GM10847 (cell line): Measurements from ENCODE around the gene ZNF800.

Experiments
- POLR2A ChIP-seq: IDR thresholded peaks from 2 replicates; pipeline ENCODE4 v1.6.1; 2011; ENCODE audit not compliant: insufficient read length; ENCODE audit errors: extremely low read depth

Gene ZNF800

DNA sequence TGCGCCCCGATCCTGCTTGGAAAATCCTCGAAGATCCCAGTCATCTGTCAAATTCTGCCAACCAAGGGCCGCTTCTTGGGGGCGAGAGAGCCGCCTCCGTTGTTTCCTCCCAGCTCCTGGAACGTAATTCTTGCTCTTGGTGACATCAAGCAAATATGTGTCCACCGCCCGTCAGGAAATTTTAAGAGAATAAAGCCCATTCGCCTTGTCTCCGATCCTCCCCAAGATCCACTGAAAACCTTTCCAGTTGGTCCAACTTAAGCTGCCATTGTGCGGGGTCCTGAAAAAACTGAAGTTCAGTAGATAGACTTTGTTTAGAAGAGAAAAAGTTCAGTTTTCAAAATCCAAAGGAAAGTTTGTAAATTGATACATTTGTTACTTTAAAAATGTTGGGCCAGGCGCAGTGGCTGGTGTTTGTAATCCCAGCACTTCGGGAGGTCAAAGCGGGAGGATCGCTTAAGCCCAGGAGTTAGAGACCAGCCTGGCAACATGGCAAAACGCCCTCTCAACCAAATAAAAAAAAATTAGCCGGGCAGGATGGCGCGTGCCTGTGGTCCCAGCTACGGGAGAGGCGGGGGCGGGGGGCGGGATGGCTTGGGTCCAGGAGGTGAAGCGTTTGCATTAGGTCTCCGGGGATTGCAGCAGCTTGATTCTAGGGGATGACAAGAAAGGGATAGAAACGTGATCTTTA lies 1.0 kb upstream of the ZNF800 start:
- no peak for TF ChIP-seq POLR2A

DNA sequence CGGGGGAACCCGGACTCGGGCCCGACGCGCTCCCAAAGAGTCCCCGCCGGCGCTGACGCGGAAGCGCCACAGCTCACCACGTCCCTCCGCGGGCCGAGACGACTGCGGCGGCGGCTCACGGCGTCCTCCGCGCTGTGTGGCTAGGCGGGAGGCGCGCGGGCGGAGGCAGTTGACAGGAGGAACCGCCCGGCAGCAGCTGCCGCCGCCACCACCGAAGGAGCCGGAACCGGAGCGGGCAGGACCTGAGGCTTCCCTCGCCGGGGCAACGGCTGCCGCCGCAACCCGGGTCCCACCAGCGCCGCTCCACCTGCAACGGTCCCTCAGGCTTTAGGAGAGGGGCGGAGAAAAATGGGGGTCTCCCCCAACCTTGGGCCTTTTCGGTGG lies 334 bp downstream of the ZNF800 start:
- TF ChIP-seq POLR2A, result no peak

DNA sequence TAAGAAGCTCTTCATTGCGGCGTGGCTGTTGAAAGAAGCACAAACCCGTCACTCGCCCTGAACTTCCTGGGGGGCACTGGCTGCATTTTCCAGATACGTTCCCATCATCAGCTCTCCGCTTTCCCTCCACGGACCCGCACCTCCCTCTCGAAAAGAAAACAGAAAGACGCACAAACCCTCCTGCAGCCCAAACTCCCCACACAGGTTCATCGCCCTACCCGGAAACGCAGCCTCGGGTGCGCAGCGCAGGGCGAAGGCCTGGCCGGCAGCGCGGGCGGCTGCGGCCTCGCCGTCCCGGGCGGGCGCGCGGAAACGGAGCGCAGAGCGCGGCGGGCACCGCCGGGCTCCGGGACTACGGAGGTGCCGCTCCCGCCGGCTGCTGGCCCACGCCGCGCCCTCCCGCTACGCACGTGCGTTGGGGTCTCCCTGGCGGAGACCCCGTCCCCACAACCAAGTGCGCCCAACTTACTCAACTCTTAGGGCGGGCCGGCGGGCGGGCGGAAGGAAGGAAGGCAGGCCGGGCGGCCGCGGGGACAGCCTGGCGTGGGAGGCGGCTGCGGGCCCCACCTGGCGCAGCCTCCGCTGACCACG lies 822 bp downstream of the ZNF800 start:
- TF ChIP-seq POLR2A, result peak; percentile 16

DNA sequence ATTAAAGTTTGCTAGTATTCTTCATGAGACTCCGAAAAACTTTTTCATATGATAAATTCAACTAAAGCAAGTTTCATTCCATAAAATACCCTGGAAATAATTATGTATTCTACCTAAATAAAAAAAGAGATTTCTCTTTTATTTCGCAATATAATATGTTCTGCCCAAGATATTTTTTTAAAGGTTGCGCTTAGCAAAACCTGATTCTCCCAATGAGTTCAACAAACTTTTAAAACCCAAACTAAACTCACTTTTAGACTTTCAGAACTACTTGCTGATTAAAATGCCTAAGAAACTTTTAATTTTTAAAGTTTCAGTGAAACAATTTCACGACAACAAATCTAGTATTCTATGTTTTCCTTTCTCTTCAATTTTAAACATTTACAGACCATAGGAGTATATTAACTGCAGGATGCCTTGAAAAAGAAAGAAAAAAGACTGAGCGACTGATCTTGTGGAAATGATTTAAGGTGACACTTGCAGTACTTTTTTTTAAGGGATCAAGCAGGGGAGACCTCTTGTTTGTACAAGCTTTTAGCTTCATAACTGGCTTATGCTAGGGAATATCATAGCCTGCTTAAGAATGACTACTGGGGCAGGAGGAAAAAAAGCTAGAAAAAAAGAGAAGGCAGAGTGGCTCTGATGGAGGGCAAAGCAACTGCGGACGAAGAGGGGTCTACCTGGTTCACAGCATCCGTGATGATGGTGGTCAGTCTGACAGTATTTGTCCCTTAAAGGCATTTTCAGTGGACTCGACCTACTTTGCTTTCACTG lies 1.5 kb downstream of the ZNF800 start:
- TF ChIP-seq POLR2A, result no peak

DNA sequence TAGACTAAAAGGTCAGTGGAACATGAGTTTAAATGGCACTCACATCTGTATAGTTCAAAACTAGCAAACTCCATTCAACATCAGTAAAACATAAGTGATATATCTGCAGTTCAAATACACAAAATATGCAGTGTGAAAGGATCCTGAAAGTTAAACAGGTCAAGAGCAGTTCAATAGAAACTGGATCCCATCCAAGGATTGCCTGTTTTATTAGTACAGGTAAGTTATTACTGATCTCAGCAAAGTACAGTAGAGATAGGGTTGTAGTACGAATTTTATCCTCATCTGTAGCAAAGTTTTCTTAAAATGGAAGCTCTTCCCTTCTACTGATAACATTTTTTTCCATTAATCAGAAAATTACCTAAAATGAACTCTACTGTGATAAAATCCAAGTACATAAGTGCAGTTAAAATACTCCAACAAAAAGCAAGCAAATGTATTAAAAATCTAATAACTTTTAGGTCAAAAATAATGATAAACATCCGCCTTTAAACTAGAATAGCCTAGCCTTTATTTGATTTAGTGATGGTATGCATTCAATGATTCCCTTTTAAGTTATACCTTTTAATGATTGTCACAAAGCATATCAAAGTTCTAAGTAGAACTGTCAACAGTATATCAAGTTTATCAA lies 2.2 kb downstream of the ZNF800 start:
- TF ChIP-seq POLR2A, result no peak

DNA sequence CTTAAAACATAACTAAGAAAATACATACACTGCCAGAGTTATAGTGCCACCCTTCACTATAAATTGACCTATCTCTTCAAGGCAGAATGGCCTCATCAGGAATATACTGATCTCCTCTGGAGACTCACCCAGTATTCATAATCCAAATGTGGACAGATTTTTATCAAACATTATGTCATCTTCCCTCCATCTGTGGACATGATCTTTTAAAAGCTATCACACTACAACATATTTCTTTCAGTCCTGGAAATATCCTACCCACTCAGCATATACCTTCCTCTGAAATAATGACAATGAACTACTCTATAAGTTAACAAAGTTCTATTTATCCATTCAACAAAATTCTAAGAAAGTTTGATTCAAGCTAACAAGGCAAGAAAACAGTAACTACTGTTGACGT lies 3.2 kb downstream of the ZNF800 start:
- TF ChIP-seq POLR2A, result no peak

DNA sequence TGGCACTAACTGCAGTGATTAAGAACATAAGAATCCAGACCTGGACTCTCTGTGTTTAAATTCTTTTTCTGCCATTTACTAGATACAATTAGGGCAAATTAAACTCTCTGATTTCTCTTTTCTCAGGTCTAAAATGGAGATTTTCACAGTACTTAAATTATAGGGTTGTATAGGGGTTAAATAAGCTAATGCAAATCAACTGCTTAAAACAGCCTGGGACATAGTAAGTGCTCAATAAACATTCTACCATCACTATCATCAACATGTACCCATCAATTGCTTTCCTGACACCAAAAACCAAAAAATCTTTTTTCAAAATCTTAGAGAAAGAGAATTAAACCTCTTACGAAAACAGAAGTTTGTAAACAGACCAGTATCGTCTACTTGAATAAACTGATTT lies 4.5 kb downstream of the ZNF800 start:
- TF ChIP-seq POLR2A, result no peak

DNA sequence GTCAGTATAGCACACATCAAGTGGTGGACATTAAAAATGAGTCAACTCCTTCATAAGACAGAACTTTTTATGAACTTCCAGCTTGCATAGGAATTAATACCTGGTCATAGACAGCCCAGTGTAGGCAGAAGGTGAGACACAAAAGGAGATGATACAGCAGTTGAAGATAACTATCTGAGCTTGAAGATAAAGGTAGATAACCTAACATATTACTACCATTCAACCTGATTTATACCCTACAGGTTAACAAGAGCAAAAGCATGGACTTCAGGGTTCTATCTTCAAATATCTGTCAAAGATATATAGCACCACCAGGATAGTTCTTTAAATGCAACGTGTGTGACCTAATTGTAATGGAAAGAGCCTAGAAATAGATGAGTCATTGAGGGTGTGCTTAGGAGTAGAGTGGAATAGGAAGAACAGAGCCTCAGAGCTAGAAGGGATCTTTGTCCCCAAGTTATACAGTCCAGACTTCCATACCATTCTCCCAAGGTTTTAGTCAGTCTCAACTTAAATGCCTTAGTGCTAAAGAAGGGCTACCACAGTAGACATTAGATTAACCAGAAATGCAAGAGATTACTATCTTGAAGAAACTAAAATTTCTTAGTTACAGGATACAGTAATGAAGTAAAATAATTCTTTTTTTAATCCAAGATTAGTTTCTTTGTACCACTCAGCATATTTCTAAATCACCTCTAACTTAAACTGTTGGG lies 9.2 kb downstream of the ZNF800 start:
- no peak for TF ChIP-seq POLR2A

DNA sequence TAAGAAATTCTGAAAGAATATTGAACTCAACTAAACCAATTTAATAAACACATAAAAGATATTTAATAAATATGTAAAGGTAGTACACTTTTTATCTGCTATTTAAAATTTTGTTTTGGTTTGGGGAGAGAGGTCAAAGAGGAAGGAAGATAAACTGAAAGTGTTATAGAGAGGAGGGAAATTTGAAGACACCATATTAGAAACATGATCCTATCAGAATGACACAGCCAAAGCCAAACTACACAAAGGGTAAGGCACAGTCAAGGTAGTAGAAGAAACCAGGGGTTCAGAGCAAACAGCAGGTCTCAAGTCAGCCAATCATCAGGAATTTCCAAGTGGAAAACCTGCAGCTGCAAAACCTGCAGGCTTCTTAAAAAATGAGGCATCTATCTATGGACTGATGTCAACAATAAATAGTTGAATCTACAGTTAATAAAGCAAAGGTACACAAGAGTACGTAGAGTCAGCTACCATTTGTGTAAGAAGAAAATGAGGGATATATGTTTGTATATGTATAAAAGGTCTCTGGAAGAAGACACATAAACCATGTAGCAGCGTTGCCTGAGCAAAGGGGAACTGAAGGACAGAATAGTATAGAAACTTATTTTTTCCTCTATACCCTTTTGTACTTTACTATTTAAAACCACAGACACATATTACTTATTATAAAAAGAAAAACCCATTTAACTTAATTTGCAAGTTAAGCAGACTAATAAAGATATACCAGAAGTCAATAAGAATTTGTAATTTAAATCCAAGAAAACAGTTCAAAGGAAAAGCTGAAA lies 10.0 kb downstream of the ZNF800 start:
- TF ChIP-seq POLR2A, result no peak

DNA sequence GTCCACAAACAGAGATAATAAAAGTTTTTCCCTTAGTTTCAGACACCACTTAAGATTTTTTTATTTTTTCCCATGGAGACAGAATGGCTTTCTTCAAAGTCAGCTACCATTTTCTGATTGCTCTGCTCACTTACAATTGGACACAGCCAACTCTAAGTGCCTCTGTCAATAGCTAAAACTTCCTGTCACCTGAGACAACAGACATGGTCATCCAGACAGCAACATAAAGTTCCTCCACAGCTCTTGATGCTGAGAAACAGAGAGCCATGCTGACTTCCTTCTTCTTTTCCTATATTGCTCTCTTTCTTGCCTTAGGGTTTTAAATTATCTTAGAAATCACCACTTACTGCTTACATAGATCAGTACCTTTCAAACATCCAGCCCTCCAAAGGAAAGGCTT lies 12.0 kb downstream of the ZNF800 start:
- no peak for TF ChIP-seq POLR2A

DNA sequence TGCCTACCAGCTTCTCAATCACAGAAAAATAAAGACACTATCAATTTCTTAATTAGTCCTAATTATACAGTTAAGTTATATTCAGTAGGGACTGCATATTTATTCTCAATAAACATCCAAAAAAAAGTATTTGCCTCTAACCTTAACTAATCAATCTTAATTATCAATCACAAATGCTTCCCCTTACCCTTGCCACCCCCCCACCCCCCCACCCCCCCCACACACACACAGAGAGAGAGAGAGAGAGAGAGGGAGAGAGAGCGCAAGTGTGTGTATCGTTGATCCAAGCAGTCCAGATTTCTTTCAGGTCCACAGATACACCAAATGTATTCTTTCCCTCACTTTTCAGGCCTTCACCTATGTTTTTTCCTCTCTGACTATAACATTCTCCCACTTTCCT lies 12.9 kb downstream of the ZNF800 start:
- TF ChIP-seq POLR2A, result no peak

DNA sequence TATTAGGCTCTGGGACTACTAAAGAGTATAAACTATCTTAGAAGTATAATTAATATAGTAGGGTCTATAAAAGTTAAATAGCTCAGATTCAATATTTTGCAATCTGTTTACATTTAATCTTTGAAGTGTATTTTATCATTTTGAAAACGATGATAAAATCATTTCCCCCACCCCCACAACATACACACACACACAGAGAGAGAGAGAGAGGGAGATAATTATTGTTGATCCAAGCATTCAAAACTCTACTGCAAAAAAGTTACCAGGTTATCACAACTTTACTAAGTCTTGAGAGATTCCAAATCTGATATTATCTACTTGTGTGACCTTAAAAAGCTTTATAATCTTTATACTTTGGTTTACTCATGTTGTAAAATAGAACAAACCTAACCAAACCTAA lies 14.0 kb downstream of the ZNF800 start:
- TF ChIP-seq POLR2A, result no peak

DNA sequence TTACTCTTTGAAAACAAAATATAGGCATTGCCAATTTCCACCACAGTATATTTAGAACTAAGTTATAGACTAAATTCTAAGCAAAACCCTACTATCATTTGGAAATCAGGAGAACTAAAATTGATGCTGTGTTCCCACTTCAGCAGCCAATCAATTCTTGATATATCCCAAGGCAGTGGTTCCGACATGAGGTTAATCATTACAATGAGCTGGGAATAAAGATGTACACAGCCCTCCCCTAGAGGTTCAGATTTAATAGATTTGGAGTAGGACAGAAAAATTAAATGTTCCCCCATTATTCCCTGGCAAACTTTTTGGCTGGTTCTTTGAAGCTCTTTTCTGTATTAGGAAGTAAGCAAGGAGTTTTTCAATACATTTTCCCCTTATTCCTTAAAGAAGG lies 15.1 kb downstream of the ZNF800 start:
- TF ChIP-seq POLR2A, result no peak

DNA sequence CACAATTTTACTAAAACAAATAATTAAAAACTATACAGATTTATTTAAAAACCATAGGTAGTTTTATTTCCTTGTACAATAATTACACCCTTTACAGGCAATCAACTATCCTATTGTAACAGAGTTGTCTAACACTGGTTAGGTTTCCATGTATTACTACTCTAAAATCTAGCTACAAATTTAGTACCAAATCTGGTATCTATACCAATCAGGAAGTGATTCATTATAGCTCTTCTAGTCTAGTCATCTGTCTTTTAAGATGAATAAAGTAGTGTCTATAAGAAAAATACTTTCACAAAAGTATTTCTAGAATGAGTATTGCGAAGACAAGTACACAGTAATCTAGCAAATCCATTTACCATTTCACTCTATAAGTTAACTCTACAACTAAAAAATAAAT lies 16.9 kb downstream of the ZNF800 start:
- TF ChIP-seq POLR2A, result no peak

DNA sequence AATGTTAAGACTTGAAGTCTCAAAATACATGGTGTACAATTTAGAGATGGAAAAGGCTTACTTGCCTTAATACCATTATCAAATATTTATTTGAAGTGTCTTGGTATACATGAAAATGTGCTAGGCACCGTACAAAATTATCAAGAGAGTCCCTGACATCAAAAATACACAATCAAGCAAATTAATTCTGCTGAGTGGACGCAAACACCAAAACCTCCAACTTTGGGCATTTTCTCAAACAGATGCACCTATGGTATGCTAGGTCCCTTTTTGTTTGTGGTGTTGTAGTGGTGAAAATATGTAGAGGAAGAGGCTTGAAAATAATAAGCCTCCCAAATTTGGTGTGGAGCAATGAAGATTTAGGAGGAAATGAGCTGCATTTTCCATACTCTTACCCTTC lies 24.8 kb downstream of the ZNF800 start:
- TF ChIP-seq POLR2A, result no peak

DNA sequence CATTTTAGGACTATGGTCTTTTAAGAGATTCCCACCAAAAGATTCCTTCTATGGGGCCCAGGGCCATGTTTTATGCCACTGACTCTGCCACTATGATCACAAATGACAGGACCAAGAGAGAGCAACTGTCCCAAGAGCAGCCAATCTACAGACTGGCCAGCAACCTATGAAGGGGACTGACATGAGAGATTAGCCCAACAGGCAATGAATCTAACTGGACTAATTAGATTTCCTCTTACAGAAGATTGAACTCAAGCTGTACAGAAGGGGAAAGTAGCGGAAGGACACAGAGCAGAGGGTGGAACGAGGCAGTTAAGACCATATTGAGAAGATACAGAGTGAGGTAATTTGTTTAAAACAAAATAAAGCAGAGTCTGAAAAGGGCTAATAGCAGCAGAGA lies 25.8 kb downstream of the ZNF800 start:
- TF ChIP-seq POLR2A, result no peak
